ENCODE data around the gene RNF207. TPM values are rescaled to one million over a fixed set of nuclear protein-coding genes. Genes with fewer than 3 reads are reported as not detected.

The RNF207 gene
- total RNA-seq, 2 donors from 2014 or later: 18.4 to 19.4 TPM

GRCh38 chr1:6176779-6177178 lies 29.1 kb upstream of the RNF207 start:
- TF ChIP-seq CTCF (IDR thresholded peaks at IDR 0.05): no peak
- Histone ChIP-seq H3K36me3 (no peaks in the 10 kb centered on the region), H3K4me1 (no peaks in the 10 kb centered on the region), H3K27me3 (peaks cover 30% of the 10 kb centered on the region), H3K27ac (no peak overlapping the region), H3K4me3 (no peak overlapping the region), H3K9ac (ENCODE audit: low read depth in 2 of 2, low read length in 2 of 2) (no peak overlapping the region), H3K9me3 (no peaks in the 10 kb centered on the region)
- intact Hi-C loops (cut with DNase I): loop anchor here (10.0 kb wide), 1 partner anchor 122 kb away; no protein-coding TSS in a partner anchor
- no peak for DNase-seq

- TF ChIP-seq CTCF (IDR thresholded peaks at IDR 0.05): no peak
- H3K9ac ChIP-seq (ENCODE audit: low read depth in 2 of 2, low read length in 2 of 2): no peak overlapping the region
- DNase-seq: no peak
- H3K4me3 ChIP-seq: no peak overlapping the region
- H3K4me1 ChIP-seq: no peaks in the 10 kb centered on the region
- no peak overlapping the region for H3K27ac ChIP-seq
- peaks cover 30% of the 10 kb centered on the region for H3K27me3 ChIP-seq
- intact Hi-C loops (cut with DNase I): loop anchor here (10.0 kb wide), 1 partner anchor 123 kb away; no protein-coding TSS in a partner anchor
- no peaks in the 10 kb centered on the region for H3K36me3 ChIP-seq
- no peaks in the 10 kb centered on the region for H3K9me3 ChIP-seq
Observed at GRCh38 chr1:6177681-6178380, 28.1 kb upstream of the RNF207 start.

GRCh38 chr1:6178751-6179563 lies 27.0 kb upstream of the RNF207 start:
- DNase-seq: no peak
- no peak overlapping the region for H3K4me3 ChIP-seq

GRCh38 chr1:6179564-6180175 lies 26.2 kb upstream of the RNF207 start:
- H3K27ac ChIP-seq: no peak overlapping the region
- no peak overlapping the region for H3K4me3 ChIP-seq
- no peaks in the 10 kb centered on the region for H3K9me3 ChIP-seq
- no peak for DNase-seq
- H3K36me3 ChIP-seq: no peaks in the 10 kb centered on the region
- no peaks in the 10 kb centered on the region for H3K4me1 ChIP-seq
- peaks cover 30% of the 10 kb centered on the region for H3K27me3 ChIP-seq
- H3K9ac ChIP-seq (ENCODE audit: low read depth in 2 of 2, low read length in 2 of 2): no peak overlapping the region
- intact Hi-C loops (cut with DNase I): loop anchor here (10.0 kb wide), 1 partner anchor 125 kb away; no protein-coding TSS in a partner anchor
- no peak for TF ChIP-seq CTCF (IDR thresholded peaks at IDR 0.05)

More at GRCh38 chr1:6178751-6179563, 27.0 kb upstream of the RNF207 start:
- H3K27me3 ChIP-seq: peaks cover 30% of the 10 kb centered on the region
- no peak overlapping the region for H3K9ac ChIP-seq (ENCODE audit: low read depth in 2 of 2, low read length in 2 of 2)
- no peak overlapping the region for H3K27ac ChIP-seq
- TF ChIP-seq CTCF (IDR thresholded peaks at IDR 0.05): no peak
- no peaks in the 10 kb centered on the region for H3K9me3 ChIP-seq
- intact Hi-C loops (cut with DNase I): loop anchor here (10.0 kb wide), 1 partner anchor 124 kb away; no protein-coding TSS in a partner anchor
- H3K36me3 ChIP-seq: no peaks in the 10 kb centered on the region
- no peaks in the 10 kb centered on the region for H3K4me1 ChIP-seq

- Histone ChIP-seq H3K9me3 (no peaks in the 10 kb centered on the region), H3K27me3 (peaks cover 30% of the 10 kb centered on the region), H3K27ac (no peak within 1 kb of the TSS), H3K9ac (ENCODE audit: low read depth in 2 of 2, low read length in 2 of 2) (no peak within 1 kb of the TSS), H3K4me3 (no peak within 1 kb of the TSS), H3K4me1 (no peaks in the 10 kb centered on the region), H3K36me3 (no peaks in the 10 kb centered on the region)
- DNase-seq: no peak
- intact Hi-C loops (cut with DNase I): no loop called here
- TF ChIP-seq CTCF (IDR thresholded peaks at IDR 0.05): no peak
Observed at GRCh38 chr1:6180268-6180706, 25.6 kb upstream of the RNF207 start, which contains the start of gene CHD5. Gene CHD5 (minus strand): TSS chr1:6180321. CDS start chr1:6180023, 298 bp downstream.
